ENCODE measurements around the gene CNTFR. TPM values are rescaled to one million over a fixed set of nuclear protein-coding genes. Genes with fewer than 3 reads are reported as not detected.

The CNTFR gene
- total RNA-seq, 2 donors from 2014 or later, result not detected

- H3K27me3 Mint-ChIP-seq, result peaks cover 27 to 48% of the 10 kb centered on the region in 2 donors
- no peaks in the 10 kb centered on the region for H3K4me1 Mint-ChIP-seq (ENCODE audit: low read depth in 2 of 2)
- DNase-seq (ENCODE audit: low spot score) (no peak), ATAC-seq (no peak)
- H3K36me3 Mint-ChIP-seq, result no peaks in the 10 kb centered on the region
- no peak overlapping the region for H3K4me3 Mint-ChIP-seq
- no peak overlapping the region for H3K27ac Mint-ChIP-seq
- no peaks in the 10 kb centered on the region for H3K9me3 Mint-ChIP-seq
Observed at GRCh38 chr9:34566322-34566721, 23.2 kb downstream of the CNTFR start.

- ATAC-seq (no peak), DNase-seq (ENCODE audit: low spot score) (no peak)
- no peak overlapping the region for H3K4me3 Mint-ChIP-seq
- H3K27ac Mint-ChIP-seq, result no peak overlapping the region
- H3K4me1 Mint-ChIP-seq (ENCODE audit: low read depth in 2 of 2), result no peaks in the 10 kb centered on the region
- no peaks in the 10 kb centered on the region for H3K9me3 Mint-ChIP-seq
- peaks cover 27 to 48% of the 10 kb centered on the region in 2 donors for H3K27me3 Mint-ChIP-seq
- H3K36me3 Mint-ChIP-seq, result no peaks in the 10 kb centered on the region
Observed at GRCh38 chr9:34565856-34566255, 23.7 kb downstream of the CNTFR start.

- H3K9me3 Mint-ChIP-seq, result no peaks in the 10 kb centered on the region
- H3K4me3 Mint-ChIP-seq, result no peak overlapping the region
- no peaks in the 10 kb centered on the region for H3K36me3 Mint-ChIP-seq
- H3K4me1 Mint-ChIP-seq (ENCODE audit: low read depth in 2 of 2), result peaks cover 0 to 3% of the 10 kb centered on the region in 2 donors
- peaks cover 33 to 48% of the 10 kb centered on the region in 2 donors for H3K27me3 Mint-ChIP-seq
- ATAC-seq, result no peak
- no peak overlapping the region for H3K27ac Mint-ChIP-seq
- DNase-seq (ENCODE audit: low spot score), result no peak
Observed at GRCh38 chr9:34564617-34565016, 24.9 kb downstream of the CNTFR start.

- Mint-ChIP-seq H3K9me3 (no peaks in the 10 kb centered on the region), H3K4me3 (no peak overlapping the region), H3K36me3 (no peaks in the 10 kb centered on the region), H3K27me3 (peaks cover 31 to 43% of the 10 kb centered on the region in 2 donors), H3K27ac (no peak overlapping the region), H3K4me1 (ENCODE audit: low read depth in 2 of 2) (peaks cover 0 to 3% of the 10 kb centered on the region in 2 donors)
- DNase-seq (ENCODE audit: low spot score), result no peak
- ATAC-seq, result no peak
Observed at GRCh38 chr9:34563262-34563661, 26.3 kb downstream of the CNTFR start.

- Mint-ChIP-seq H3K27me3 (peaks cover 33 to 37% of the 10 kb centered on the region in 2 donors), H3K4me1 (ENCODE audit: low read depth in 2 of 2) (peaks cover 0 to 3% of the 10 kb centered on the region in 2 donors), H3K27ac (no peak overlapping the region), H3K9me3 (no peaks in the 10 kb centered on the region), H3K4me3 (no peak overlapping the region), H3K36me3 (no peaks in the 10 kb centered on the region)
- DNase-seq (ENCODE audit: low spot score), result peak; percentile 22
- ATAC-seq, result no peak
Observed at GRCh38 chr9:34562135-34562745, 27.3 kb downstream of the CNTFR start.

- Mint-ChIP-seq H3K27me3 (peaks cover 28 to 31% of the 10 kb centered on the region in 2 donors), H3K27ac (no peak overlapping the region), H3K9me3 (no peaks in the 10 kb centered on the region), H3K36me3 (no peaks in the 10 kb centered on the region), H3K4me1 (ENCODE audit: low read depth in 2 of 2) (peaks cover 0 to 3% of the 10 kb centered on the region in 2 donors), H3K4me3 (no peak overlapping the region)
- DNase-seq (ENCODE audit: low spot score), result peak; percentile 60
- ATAC-seq, result no peak
Observed at GRCh38 chr9:34560599-34561214, 28.8 kb downstream of the CNTFR start.

- Mint-ChIP-seq H3K4me3 (no peak overlapping the region), H3K9me3 (no peaks in the 10 kb centered on the region), H3K27me3 (peaks cover 28 to 29% of the 10 kb centered on the region in 2 donors), H3K4me1 (ENCODE audit: low read depth in 2 of 2) (peaks cover 0 to 3% of the 10 kb centered on the region in 2 donors), H3K36me3 (no peaks in the 10 kb centered on the region), H3K27ac (no peak overlapping the region)
- ATAC-seq (peak; percentile 26 to 34), DNase-seq (ENCODE audit: low spot score) (peak; percentile 41)
Observed at GRCh38 chr9:34559624-34560455, 29.7 kb downstream of the CNTFR start.

- no peaks in the 10 kb centered on the region for H3K36me3 Mint-ChIP-seq
- no peaks in the 10 kb centered on the region for H3K9me3 Mint-ChIP-seq
- no peak overlapping the region for H3K27ac Mint-ChIP-seq
- DNase-seq (ENCODE audit: low spot score) (peak; percentile 51), ATAC-seq (no peak)
- no peak overlapping the region for H3K4me3 Mint-ChIP-seq
- peaks cover 20 to 25% of the 10 kb centered on the region in 2 donors for H3K27me3 Mint-ChIP-seq
- peaks cover 0 to 3% of the 10 kb centered on the region in 2 donors for H3K4me1 Mint-ChIP-seq (ENCODE audit: low read depth in 2 of 2)
Observed at GRCh38 chr9:34558919-34559623, 30.5 kb downstream of the CNTFR start.

- H3K36me3 Mint-ChIP-seq, result no peaks in the 10 kb centered on the region
- ATAC-seq, result no peak
- peaks cover 13 to 18% of the 10 kb centered on the region in 2 donors for H3K27me3 Mint-ChIP-seq
- no peak overlapping the region for H3K27ac Mint-ChIP-seq
- no peak overlapping the region for H3K4me3 Mint-ChIP-seq
- no peak for DNase-seq (ENCODE audit: low spot score)
- peaks cover 0 to 3% of the 10 kb centered on the region in 2 donors for H3K4me1 Mint-ChIP-seq (ENCODE audit: low read depth in 2 of 2)
- H3K9me3 Mint-ChIP-seq, result no peaks in the 10 kb centered on the region
Observed at GRCh38 chr9:34558364-34558763, 31.2 kb downstream of the CNTFR start.

- no peak overlapping the region for H3K4me3 Mint-ChIP-seq
- peaks cover 8 to 17% of the 10 kb centered on the region in 2 donors for H3K27me3 Mint-ChIP-seq
- no peak for ATAC-seq
- H3K36me3 Mint-ChIP-seq, result no peaks in the 10 kb centered on the region
- H3K9me3 Mint-ChIP-seq, result no peaks in the 10 kb centered on the region
- DNase-seq (ENCODE audit: low spot score), result peak; percentile 49
- peaks cover 0 to 3% of the 10 kb centered on the region in 2 donors for H3K4me1 Mint-ChIP-seq (ENCODE audit: low read depth in 2 of 2)
- H3K27ac Mint-ChIP-seq, result no peak overlapping the region
Observed at GRCh38 chr9:34557426-34558321, 31.9 kb downstream of the CNTFR start.

GRCh38 chr9:34556949-34557348 is 32.6 kb downstream of the CNTFR start:
- Mint-ChIP-seq H3K4me3 (no peak overlapping the region), H3K4me1 (ENCODE audit: low read depth in 2 of 2) (peaks cover 0 to 3% of the 10 kb centered on the region in 2 donors), H3K9me3 (no peaks in the 10 kb centered on the region), H3K27me3 (peaks cover 8 to 17% of the 10 kb centered on the region in 2 donors), H3K36me3 (no peaks in the 10 kb centered on the region), H3K27ac (no peak overlapping the region)
- DNase-seq (ENCODE audit: low spot score) (no peak), ATAC-seq (no peak)

GRCh38 chr9:34555936-34556525 is 33.5 kb downstream of the CNTFR start:
- no peak for ATAC-seq
- Mint-ChIP-seq H3K27ac (no peak overlapping the region), H3K4me3 (no peak overlapping the region), H3K4me1 (ENCODE audit: low read depth in 2 of 2) (peaks cover 0 to 3% of the 10 kb centered on the region in 2 donors), H3K9me3 (no peaks in the 10 kb centered on the region), H3K36me3 (no peaks in the 10 kb centered on the region), H3K27me3 (peaks cover 8 to 17% of the 10 kb centered on the region in 2 donors)
- DNase-seq (ENCODE audit: low spot score), result peak; percentile 56

Data from natural killer cell treated with Interleukin-12 subunit alpha and Interleukin-12 subunit beta and Interleukin-15 and Interleukin-18, amount 100 ng/mL, for 72 hours (primary cell).